ENCODE measurements around the gene MCF2. TPM values are rescaled to one million over a fixed set of nuclear protein-coding genes. Genes with fewer than 3 reads are reported as not detected.
A peak's percentile ranks its signal among the peaks of the same experiment; 100 is the strongest.

Gene MCF2
- total RNA-seq, 4 donors from 2014 or later, result 0.20 to 0.22 TPM; not detected in 2

DNA sequence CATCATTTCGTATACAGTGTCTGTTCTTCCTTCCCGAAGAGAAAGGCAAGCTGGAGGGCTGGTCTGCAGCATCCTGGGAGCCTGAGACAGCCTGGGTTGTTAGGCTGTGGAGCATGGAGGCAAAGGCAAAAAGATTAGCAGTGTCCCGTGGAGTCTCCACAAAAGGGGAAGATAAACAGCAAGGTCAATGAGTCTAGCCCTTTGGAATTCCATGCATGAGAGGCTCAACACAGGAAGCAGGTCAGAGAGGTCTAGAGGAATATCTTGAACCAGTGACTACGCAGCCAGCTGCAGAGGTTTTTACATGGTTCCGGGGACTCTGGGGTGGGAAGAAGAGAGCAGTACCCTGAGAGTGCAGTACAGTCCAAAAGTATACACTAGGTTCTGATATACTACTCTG is 12.2 kb upstream of the MCF2 start:
- no peaks in the 10 kb centered on the region for H3K36me3 ChIP-seq
- no peak overlapping the region for H3K4me3 ChIP-seq
- 29% methylated on average over 4 to 5 of the region's 5 CpGs for WGBS, 2 donors

DNA sequence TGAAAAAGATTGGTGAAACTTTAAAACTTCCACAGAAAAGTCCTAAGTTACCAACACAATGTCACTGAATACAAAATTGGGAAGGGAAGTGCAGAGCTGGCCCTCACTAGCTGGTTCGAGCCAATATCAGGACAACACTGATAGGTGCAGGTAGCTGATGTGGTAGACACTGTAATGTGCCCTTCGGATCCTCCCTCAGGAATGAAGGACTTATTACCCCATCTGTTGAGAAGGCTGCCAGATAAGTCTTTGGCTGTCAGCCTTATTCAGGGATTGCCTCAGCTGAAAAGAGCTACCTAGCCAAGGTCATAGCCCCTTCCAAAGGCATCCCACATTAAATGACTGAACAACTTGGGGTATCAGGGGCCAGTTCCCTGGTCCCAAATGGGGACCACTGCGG is 5.3 kb downstream of the MCF2 start:
- H3K27me3 ChIP-seq, result no peaks in the 10 kb centered on the region
- H3K9me3 ChIP-seq, result no peaks in the 10 kb centered on the region
- TF ChIP-seq POLR2A (IDR thresholded peaks at IDR 0.05), result no peak
- TF ChIP-seq, protein P1, sequence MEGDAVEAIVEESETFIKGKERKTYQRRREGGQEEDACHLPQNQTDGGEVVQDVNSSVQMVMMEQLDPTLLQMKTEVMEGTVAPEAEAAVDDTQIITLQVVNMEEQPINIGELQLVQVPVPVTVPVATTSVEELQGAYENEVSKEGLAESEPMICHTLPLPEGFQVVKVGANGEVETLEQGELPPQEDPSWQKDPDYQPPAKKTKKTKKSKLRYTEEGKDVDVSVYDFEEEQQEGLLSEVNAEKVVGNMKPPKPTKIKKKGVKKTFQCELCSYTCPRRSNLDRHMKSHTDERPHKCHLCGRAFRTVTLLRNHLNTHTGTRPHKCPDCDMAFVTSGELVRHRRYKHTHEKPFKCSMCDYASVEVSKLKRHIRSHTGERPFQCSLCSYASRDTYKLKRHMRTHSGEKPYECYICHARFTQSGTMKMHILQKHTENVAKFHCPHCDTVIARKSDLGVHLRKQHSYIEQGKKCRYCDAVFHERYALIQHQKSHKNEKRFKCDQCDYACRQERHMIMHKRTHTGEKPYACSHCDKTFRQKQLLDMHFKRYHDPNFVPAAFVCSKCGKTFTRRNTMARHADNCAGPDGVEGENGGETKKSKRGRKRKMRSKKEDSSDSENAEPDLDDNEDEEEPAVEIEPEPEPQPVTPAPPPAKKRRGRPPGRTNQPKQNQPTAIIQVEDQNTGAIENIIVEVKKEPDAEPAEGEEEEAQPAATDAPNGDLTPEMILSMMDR (IDR thresholded peaks at IDR 0.05), result no peak
- TF ChIP-seq EP300 (IDR thresholded peaks at IDR 0.05), result no peak
- no peak overlapping the region for H3K4me3 ChIP-seq
- no peaks in the 10 kb centered on the region for H3K36me3 ChIP-seq
- no peak overlapping the region for H3K27ac ChIP-seq
- 77% methylated on average over 3 of the region's 3 CpGs for WGBS, 2 donors
- H3K4me1 ChIP-seq, result no peaks in the 10 kb centered on the region
- DNase-seq (ENCODE audit: low spot score in 2 of 2), result no peak

More for the DNA sequence above, 12.2 kb upstream of the MCF2 start:
- TF ChIP-seq, protein P1 (IDR thresholded peaks at IDR 0.05), result no peak
- TF ChIP-seq POLR2A (IDR thresholded peaks at IDR 0.05) (no peak), EP300 (IDR thresholded peaks at IDR 0.05) (no peak)
- H3K4me1 ChIP-seq, result no peaks in the 10 kb centered on the region
- H3K9me3 ChIP-seq, result no peaks in the 10 kb centered on the region
- no peak for DNase-seq (ENCODE audit: low spot score in 2 of 2)
- no peaks in the 10 kb centered on the region for H3K27me3 ChIP-seq
- no peak overlapping the region for H3K27ac ChIP-seq

DNA sequence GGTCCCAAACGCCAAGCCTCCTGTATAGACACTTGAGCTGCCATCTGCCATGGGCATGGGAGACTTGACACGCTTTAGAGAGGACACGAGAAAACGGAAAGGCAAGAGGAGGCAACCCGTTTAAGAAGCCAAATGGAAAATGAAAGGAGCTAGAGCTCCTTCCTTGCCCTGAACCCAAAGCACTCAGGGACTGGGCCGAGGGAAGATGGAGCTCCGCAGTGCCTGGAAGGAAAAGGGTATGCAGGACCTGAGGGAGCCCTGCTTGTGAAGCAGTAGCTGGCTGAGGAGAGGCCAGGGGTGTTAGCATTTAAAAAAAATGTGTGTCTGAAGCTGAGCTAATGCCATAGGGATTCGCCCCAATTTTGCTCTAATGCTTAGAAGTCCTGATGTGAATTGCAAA is 15.1 kb downstream of the MCF2 start:
- no peak for DNase-seq (ENCODE audit: low spot score in 2 of 2)
- WGBS, 2 donors, result 20 to 53% methylated on average over 8 of the region's 8 CpGs
- H3K4me1 ChIP-seq, result peaks cover 0 to 13% (median 0%) of the 10 kb centered on the region in 4 donors
- no peaks in the 10 kb centered on the region for H3K36me3 ChIP-seq
- TF ChIP-seq, protein P1 (IDR thresholded peaks at IDR 0.05), result no peak
- TF ChIP-seq EP300 (IDR thresholded peaks at IDR 0.05) (no peak), POLR2A (IDR thresholded peaks at IDR 0.05) (no peak)
- H3K4me3 ChIP-seq, result peak overlapping the region in 1 of 4 donors; percentile 51
- peaks cover 0 to 24% of the 10 kb centered on the region in 2 donors for H3K27me3 ChIP-seq
- H3K27ac ChIP-seq, result no peak overlapping the region
- no peaks in the 10 kb centered on the region for H3K9me3 ChIP-seq

DNA sequence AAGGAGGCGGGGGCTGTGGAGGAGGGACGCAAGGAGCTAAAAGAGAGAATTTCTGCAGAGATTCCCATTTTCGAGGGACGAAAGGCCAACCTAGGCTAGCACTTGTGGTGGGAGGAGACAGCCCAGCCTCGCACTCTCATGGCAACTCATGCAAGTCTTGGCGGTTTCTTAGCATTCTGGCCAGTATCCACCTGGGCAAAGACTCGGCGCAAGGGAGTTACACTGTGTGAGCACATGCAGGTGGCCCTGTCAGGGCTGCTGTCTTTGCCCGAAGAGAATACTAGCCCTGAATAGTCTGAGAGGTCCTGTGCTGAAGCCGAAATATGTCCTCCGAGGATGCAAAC is 15.5 kb downstream of the MCF2 start:
- H3K36me3 ChIP-seq, result no peaks in the 10 kb centered on the region
- H3K27me3 ChIP-seq, result peaks cover 0 to 24% of the 10 kb centered on the region in 2 donors
- TF ChIP-seq, protein P1 (IDR thresholded peaks at IDR 0.05), result no peak
- no peak for TF ChIP-seq EP300 (IDR thresholded peaks at IDR 0.05)
- TF ChIP-seq POLR2A (IDR thresholded peaks at IDR 0.05), result no peak
- WGBS, 2 donors, result 15 to 63% methylated on average over 7 to 11 of the region's 11 CpGs
- DNase-seq (ENCODE audit: low spot score in 2 of 2), result no peak
- H3K9me3 ChIP-seq, result no peaks in the 10 kb centered on the region
- H3K27ac ChIP-seq, result no peak overlapping the region
- peaks cover 0 to 13% (median 0%) of the 10 kb centered on the region in 4 donors for H3K4me1 ChIP-seq
- H3K4me3 ChIP-seq, result peak overlapping the region in 3 of 4 donors; percentile 12 to 51 (median 19)

DNA sequence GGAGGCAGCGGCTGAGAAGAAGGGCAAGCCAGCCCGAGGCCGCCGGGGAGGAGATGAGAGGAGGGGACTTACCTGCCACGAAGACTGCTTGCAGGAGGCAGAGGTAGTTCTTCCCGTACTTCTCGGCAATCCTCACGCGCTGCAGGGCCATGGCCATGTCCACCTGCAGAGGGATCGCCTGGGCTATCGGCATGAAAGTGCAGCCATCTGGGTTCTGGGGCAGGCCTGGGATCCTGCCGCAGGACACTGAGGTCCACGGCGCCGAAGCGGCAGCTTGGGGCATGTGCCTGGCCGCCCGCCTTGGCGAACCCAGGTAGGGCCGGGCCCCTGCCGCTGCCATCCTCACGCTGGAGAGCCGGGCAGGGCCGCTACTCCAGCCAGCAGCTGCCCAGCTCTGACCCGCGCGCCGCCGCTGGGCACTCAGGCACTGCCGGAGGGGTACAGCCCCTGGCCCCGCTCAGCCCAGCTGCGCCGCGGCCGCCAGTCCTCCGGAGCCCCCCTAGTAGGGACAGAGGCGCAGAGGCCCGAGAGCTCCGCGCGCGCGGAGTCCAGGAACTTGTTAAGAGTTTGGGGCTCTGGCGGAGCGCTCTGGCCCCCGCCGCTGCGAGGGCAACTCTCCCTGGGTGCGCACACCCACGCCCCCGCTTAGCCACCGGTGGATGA is 16.0 kb downstream of the MCF2 start:
- DNase-seq (ENCODE audit: low spot score in 2 of 2), result no peak
- WGBS, 2 donors, result 4 to 25% methylated on average over 26 to 47 of the region's 52 CpGs
- no peaks in the 10 kb centered on the region for H3K36me3 ChIP-seq
- TF ChIP-seq EP300 (IDR thresholded peaks at IDR 0.05), result no peak
- TF ChIP-seq, protein P1 (IDR thresholded peaks at IDR 0.05), result no peak
- TF ChIP-seq POLR2A (IDR thresholded peaks at IDR 0.05), result no peak
- H3K9me3 ChIP-seq, result no peaks in the 10 kb centered on the region
- H3K4me1 ChIP-seq, result peaks cover 0 to 13% (median 0%) of the 10 kb centered on the region in 4 donors
- peak overlapping the region; percentile 12 to 51 (median 16) for H3K4me3 ChIP-seq
- no peak overlapping the region for H3K27ac ChIP-seq
- H3K27me3 ChIP-seq, result peaks cover 0 to 24% of the 10 kb centered on the region in 2 donors
